ENCODE data around the gene FAM162A.
"Not testable (repeated sequence)": the region's sequence is repeated elsewhere in the genome, so short reads cannot be mapped to it uniquely, and the experiment has no call there.

Gene FAM162A

GRCh38 chr3:122383771-122384697 lies at the start of gene FAM162A:
FAM162A (plus strand) TSS chr3:122384182; CDS start chr3:122384266, 84 bp downstream.
- DNase-seq (ENCODE audit: low read depth): peak; percentile 88

GRCh38 chr3:122342803-122343202 lies 41.2 kb upstream of the FAM162A start:
- no peak for DNase-seq (ENCODE audit: low read depth)

- no peak for DNase-seq (ENCODE audit: low read depth)
Observed at GRCh38 chr3:122343654-122344053, 40.3 kb upstream of the FAM162A start.

GRCh38 chr3:122349171-122349570 lies 34.8 kb upstream of the FAM162A start:
- no peak for DNase-seq (ENCODE audit: low read depth)

GRCh38 chr3:122350814-122351418 lies 33.1 kb upstream of the FAM162A start:
- no peak for DNase-seq (ENCODE audit: low read depth)

- no peak for DNase-seq (ENCODE audit: low read depth)
Observed at GRCh38 chr3:122351612-122352011, 32.4 kb upstream of the FAM162A start.

GRCh38 chr3:122353215-122353614 lies 30.8 kb upstream of the FAM162A start:
- DNase-seq (ENCODE audit: low read depth): no peak

- DNase-seq (ENCODE audit: low read depth): no peak
Observed at GRCh38 chr3:122353893-122354401, 30.0 kb upstream of the FAM162A start.

- DNase-seq (ENCODE audit: low read depth): no peak
Observed at GRCh38 chr3:122355612-122356011, 28.4 kb upstream of the FAM162A start.

- DNase-seq (ENCODE audit: low read depth): no peak
Observed at GRCh38 chr3:122356402-122356801, 27.6 kb upstream of the FAM162A start.

- no peak for DNase-seq (ENCODE audit: low read depth)
Observed at GRCh38 chr3:122357828-122358702, 25.9 kb upstream of the FAM162A start.

GRCh38 chr3:122358703-122359032 lies 25.3 kb upstream of the FAM162A start:
- no peak for DNase-seq (ENCODE audit: low read depth)

GRCh38 chr3:122362026-122362425 lies 22.0 kb upstream of the FAM162A start:
- no peak for DNase-seq (ENCODE audit: low read depth)

- DNase-seq (ENCODE audit: low read depth): no peak
Observed at GRCh38 chr3:122364490-122364889, 19.5 kb upstream of the FAM162A start.

- DNase-seq (ENCODE audit: low read depth): no peak
Observed at GRCh38 chr3:122365073-122365472, 18.9 kb upstream of the FAM162A start.

GRCh38 chr3:122365582-122366378 lies 18.2 kb upstream of the FAM162A start:
- not testable (repeated sequence) for DNase-seq (ENCODE audit: low read depth)

GRCh38 chr3:122366379-122366749 lies 17.6 kb upstream of the FAM162A start:
- DNase-seq (ENCODE audit: low read depth): no peak

- no peak for DNase-seq (ENCODE audit: low read depth)
Observed at GRCh38 chr3:122374034-122374433, 9.9 kb upstream of the FAM162A start.

GRCh38 chr3:122377975-122378374 lies 6.0 kb upstream of the FAM162A start:
- DNase-seq (ENCODE audit: low read depth): no peak

GRCh38 chr3:122382888-122383666 lies 905 bp upstream of the FAM162A start, which contains the start of gene MIX23:
MIX23 (minus strand) TSS chr3:122383231; CDS start chr3:122383224, 7 bp downstream.
- DNase-seq (ENCODE audit: low read depth): peak; percentile 73

GRCh38 chr3:122387709-122388108 lies 3.7 kb downstream of the FAM162A start:
- DNase-seq (ENCODE audit: low read depth): no peak
